GM18519 (cell line): ENCODE measurements around the gene GMPPB.
"Not testable (repeated sequence)": the region's sequence is repeated elsewhere in the genome, so short reads cannot be mapped to it uniquely, and the experiment has no call there.

Source experiments
- ATAC-seq: cut with Tn5 transposase; IDR thresholded peaks from one replicate; pipeline ENCODE4 v1.9.1; 2021; ENCODE audit warnings: mild to moderate bottlenecking, moderate library complexity; ENCODE audit not compliant: unreplicated experiment, low FRiP score

The GMPPB gene

DNA sequence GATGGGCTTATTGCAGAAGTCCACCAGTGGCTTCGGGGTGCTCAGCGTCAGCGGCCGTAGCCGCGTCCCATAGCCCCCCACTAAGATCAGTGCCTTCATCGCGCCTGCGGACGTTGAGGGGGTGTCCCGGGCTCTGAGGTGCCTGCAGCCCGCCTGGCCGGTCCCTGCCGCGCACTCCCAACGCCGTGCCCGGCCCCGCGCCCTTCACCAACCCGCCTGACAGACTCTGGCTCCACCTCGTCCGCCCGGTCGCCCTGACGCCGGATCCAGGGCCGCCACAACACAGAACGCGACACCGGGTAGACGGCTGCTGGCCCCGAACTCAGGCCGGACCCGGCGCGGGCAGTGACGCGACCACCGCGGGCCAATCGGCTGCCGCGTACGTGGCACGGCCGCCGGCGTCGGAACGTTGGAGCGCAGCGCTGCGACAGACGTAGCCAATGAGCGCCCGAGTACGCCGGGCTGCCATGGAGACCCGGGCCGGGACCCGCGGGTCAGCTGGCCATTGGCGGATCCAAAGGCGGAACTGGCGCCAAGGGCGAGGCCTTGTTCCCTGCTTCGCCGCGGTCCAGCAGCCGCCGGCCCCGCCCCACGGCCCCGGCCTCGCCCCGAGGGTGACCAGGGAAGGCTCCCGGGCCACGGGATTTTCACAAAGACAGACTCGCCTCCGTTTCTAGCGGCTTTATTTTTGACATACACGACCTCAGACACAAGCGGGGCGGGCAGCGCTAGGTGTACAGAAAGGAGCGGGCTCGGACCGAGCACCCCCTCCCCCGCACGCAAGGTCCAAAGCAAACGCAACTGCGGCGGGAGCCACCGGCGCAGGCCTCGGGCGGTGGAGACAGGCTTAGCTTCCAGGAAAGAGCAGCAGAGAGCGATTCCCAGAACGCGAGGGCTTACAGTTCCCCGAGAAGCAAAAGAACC, at the start of gene GMPPB:
Gene GMPPB (minus strand): TSS at position 324 of the 924 bp plus-strand sequence. CDS start 225 bp downstream, at position 99.
- peak; percentile 65 for ATAC-seq

DNA sequence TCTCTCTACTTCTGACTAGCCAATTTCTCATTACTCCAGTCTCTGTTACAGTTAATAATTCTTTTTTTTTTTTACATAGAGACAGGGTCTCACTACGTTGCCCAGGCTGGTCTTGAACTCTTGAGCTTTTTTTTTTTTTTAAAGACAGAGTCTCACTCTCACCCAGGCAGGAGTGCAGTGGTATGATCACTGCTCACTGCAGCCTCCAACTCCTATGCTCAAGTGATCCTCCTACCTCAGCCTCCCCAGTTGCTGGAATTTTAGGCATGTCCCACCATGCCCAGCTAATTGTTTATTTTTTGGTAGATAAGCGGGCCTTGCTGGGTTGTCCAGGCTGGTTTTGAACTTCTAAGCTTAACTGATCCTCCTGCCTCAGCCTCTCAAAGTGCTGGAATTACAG, 49.0 kb upstream of the GMPPB start:
- ATAC-seq = no peak

DNA sequence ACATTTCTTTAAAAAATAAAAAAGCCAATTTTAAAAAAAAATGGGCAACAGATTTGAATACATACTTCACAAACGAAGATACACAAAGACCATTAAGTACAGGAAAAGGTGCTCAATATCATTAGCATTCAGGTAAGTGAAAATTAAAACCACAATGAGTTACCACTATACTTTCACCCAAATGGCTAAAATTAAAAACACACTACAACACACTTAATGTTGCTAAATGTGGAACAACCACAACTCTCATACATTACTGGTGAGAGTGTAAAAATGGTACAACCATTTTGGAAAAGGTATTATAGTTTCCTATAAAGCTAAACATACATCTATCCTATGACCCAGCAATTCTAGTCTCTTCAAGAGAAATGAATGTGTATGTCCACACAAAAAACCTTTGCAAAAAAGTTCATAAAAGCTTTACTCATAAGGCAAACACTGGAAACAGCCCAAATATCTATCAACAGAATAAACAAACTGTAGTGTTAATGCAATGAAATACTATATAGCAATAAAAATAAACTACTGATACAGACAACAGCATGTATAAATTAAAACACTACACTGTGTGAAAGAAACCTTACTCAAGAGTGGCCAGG, 47.7 kb upstream of the GMPPB start:
- ATAC-seq = no peak

DNA sequence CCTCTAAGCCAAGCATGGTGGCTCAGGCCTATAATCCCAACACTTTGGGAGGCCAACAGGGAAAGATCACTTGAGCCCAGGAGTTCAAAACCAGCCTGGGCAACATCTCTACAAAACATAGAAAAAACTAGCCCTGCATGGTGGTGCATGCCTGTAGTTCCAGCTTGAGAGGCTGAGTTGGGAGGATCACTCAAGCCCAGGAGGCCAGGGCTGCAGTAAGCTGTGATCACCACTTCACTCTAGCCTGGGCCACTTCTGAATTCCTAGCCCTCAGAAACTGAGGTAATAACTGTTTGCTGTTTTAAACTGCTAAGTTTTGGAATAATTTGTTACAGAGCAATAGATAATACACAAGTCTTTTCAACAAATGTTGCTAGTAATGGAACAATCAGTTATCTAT, 46.2 kb upstream of the GMPPB start:
- ATAC-seq = no peak

DNA sequence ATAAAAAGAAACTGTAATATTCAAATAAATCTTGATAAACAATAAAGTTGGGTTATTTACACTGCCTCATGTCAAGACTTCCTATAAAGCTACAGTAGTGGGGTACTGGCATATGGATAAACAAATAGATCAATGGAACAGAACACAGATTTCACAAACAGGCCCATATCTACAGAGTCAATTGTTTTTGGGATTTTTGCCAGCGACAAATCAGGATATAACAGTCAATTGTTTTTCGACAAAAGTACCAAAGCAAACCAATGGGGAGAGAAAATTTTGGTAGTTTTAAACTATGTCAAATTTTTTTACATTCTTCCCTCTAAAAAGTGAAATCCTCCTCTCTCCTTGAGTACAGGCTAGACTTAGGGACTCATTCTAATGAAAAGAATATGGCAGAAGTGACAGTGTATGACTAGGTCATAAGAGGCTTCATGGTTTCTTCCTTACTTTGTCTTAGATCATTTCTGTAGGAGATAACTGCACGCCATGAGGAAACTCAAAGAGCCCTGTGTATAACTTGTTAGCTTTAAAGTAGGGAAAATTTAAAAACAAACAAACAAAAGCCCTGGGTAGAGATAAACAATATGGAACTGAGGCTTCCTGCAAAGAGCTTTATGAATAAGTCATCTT, 45.6 kb upstream of the GMPPB start:
- ATAC-seq = no peak

DNA sequence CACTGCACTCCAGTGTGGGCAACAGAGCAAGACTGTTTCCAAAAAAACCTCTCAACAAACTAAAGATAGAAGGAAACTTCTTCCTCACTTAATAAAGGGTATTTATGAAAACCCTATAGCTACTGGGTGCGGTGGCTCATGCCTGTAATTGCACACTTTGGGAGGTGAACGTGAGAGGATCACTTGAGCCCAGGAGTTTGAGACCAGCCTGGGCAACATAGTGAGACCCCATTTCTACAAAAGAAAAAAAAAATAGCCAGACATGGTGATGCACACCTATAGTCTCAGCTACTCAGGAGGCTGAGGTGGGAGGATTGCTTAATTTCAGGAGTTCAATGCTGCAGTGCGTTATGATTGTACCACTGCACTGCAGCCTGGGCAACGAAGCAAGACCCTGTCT, 40.2 kb upstream of the GMPPB start:
- no peak for ATAC-seq

DNA sequence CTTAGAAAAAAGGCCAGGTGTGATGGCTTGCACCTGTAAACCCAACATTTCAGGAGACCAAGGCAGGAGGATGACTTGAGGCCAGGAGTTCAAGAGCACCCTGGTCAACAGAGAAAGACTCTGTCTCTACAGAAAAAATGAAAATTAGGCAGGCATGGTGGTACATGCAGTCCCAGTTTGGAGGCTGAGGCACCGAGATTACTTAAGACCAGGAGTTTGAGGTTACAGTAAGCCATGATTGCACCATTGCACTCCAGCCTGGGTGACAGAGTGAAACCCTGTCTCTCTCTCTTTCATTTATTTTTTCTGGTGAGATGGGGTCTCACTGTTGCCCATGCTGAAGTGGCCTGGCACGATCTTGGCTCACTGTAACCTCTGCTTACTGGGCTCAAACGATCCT, 37.9 kb upstream of the GMPPB start:
- ATAC-seq = no peak

DNA sequence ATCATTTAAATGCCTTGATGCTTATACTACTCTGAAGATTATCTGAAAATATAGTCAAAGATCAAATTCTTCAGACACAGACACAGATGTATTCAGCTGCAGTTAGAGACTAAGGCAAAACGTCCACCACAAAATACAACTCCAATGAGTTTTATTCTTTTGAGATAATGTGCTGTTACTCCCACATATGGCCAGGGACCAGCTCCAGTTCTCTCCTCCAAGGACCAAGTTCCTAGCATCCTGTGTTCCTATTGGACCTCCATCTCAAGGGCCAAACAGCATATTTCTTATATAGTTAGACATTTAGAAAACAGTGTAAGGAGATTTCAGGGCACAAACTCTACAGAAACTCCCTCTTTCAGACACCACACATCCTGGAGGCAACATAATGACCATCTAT, 35.5 kb upstream of the GMPPB start:
- no peak for ATAC-seq

DNA sequence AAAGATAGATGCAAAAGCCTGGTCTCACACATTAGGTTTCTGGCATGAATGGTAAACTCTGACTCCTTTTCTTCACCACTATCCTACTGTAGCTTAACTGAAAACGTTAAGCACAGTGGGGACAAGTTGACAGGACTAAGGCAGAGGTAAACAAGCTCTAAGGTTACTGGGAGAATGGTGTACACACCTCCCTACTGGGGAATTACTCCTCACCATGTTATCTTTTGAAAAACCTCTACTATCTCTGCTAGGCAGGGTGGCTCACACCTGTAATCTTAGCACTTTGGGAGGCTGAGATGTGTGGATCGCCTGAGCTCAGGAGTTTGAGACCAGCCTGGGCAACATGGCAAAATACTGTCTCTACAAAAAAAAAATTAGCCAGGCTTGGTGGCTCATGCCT, 33.4 kb upstream of the GMPPB start:
- ATAC-seq = no peak

DNA sequence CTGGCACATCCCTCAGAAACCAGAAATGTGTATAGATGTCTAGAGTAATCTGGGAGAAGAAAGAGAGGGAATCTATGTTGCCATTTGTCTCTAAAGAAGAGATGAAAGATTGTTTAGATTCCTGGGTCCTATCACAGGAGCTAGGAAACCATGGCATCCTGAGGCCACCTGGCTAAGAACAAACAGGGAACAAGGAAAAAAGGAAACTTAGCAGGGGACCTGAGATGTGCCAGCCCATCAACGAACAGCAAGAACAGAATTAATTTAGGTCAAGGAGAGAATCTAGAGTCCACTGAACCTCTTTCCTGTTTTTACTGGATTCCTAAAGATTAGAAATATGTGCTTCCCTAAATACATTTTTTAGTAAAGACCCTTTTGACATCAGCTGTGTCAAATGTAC, 32.3 kb upstream of the GMPPB start:
- ATAC-seq = no peak

DNA sequence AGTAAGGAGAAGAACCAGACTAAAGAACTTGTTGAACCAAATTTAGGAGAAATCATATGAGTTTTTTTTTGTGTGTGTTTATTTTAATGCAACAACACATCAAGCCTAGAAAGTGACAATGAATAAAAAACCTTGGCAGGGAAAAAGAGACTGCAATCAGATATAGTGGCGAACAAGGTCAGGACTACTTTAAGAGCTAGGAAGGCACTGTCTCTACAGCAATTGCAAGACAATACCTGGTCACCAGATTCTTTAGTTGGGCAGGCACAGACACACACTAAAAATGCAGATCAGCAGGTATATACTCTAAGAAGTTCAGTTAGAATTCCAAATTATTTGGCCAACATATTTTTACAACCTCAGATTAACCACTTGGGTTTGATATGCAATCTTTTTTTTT, 30.8 kb upstream of the GMPPB start:
- ATAC-seq = no peak

DNA sequence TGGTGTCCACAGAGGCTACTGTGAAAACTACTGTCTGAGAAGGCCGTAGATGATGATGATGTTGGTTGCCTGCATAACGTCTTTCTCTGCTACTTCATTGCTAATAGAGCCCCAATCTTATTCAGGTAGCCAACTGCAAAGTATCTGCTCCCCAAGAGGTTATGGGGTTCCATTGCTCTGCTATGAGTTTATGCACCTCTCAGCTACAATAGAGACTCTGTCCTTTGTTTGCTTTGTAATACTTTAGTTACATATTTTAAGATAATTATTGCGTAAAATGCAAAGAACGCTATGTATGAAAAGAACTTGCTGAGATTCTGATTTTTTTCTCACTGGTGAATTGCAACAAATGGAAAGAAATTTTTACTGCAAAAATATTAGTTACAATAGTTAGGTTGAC, 27.8 kb upstream of the GMPPB start:
- ATAC-seq = no peak

DNA sequence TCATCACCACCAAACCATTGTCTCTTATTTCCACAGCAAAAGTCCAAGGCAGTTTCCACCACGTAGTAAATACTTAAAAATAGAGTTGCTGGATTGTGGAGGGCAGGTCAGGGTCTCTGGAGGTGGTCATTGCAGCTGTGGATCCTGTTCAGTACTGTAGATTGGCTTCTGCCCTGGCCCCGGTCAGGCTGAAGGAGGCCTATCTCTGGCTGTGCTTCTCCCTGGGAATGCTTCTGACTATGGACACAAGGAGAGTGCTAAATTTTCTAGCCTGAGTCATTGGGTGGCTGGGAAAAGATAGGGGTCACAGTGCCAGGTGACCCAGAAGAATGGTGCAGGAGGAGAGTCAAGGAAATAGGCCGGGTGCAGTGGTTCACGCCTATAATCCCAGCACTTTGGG, 26.3 kb upstream of the GMPPB start:
- no peak for ATAC-seq

DNA sequence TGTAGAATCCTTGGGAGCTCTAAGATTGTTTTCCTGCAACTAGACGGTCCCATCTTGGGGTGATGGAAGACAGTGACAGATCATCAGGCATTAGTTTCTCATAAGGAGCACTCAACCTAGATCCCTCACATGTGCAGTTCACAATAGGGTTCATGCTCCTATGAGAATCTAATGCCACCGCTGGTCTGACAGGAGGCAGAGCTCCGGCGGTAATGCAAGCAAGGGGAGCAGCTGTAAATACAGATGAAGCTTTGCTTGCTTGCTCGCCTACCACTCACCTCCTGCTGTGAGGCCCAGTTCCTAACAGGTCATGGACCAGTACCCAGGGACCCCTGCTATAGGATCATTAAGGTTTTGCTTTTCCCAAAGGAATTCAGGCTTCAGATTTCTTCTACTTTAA, 25.1 kb upstream of the GMPPB start:
- ATAC-seq = not testable (repeated sequence)

DNA sequence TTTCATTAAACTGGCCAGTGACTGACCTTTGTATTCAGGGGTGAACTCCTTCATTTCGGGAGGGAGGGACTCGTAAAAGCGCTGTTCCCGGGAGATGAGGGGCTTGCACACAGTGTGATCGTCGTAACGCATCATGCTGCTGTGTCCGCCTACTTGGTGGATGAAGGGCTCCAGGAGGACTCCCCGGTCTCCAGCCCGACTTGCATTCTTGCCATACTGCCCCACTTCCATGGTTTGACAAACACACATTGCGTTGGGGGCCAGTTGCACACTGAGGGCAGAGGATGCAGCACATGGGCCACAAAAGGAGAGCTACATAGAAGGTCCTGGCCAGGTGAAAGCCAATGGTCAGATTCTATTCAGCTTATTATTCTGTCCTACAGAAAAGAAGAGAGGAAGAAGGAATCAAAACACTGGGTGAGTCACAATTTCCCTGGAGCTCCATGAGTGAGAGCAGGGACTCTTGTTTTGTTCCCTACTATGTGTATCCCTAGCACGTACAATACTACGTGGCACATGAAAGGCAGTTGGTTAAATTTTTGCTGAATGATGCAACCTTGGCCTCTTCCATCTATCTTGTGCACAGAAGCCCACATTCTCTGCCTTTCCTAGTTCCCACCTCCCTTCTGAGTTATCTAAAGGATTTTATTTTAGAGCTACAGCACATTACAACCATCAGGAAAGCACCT, 24.2 kb upstream of the GMPPB start:
- no peak for ATAC-seq

DNA sequence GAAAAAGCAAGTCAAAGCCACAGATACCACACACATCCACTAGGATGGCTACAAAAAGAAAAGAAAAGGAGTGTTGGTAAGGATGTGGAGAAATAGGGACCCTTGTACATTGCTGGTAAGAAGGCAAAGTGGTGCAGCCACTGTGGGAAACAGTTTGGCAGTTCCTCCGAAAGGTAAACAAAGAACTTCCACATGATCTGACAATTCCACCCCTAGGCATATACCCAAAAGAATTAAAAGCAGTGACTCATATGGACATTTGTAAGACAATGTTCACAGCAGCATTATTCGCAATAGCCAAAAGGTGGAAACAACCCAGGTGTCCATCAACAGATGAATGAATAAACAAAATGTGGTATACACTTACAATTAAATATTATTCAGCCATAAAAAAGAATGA, 22.2 kb upstream of the GMPPB start:
- no peak for ATAC-seq

DNA sequence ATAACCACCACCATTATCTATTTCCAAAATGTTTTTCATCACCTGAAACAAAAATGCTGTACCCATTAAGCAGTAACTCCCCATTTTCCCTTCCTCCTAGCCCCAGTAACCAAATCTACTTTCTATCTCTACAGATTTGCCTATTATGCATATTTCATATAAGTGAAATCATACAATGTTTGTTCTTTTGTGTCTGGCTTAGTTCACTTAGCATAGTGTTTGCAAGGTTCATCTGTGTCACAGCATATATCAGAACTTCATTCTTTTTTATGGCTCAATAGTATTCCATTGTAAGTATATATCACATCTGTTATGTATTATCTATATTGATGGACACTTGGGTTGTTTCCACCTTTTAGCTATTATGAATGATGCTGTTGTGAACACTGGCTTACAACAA, 16.7 kb upstream of the GMPPB start:
- no peak for ATAC-seq

DNA sequence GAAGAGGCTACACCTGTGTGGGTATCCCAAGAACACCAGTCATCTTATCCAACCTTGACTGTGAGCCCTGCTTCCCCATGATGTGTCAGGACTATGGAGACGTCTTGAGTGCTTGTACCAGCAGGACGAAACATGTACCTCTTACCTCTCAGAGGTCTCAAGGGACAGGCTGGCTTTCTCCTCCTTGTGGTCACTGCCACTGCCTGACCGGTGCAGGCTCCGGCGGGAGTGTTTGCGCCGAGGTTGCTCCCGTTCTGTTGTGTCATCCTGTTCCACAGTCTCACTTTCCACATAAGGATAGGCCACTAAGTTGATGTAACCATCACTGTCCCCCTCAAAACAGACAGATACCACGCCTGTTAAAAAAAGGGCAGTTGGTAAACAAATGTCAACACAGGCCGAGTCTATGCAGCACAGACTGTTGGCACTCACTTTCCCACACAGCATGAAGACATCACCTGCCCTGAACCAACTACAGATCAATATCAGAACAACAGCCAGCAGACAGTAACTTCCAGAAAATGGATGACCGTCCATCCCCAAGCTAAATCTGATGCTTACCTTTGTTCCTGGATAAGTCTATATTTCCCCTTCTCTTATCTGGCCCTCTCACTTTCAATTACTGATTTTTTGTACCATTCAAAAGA, 14.4 kb upstream of the GMPPB start:
- ATAC-seq = no peak

DNA sequence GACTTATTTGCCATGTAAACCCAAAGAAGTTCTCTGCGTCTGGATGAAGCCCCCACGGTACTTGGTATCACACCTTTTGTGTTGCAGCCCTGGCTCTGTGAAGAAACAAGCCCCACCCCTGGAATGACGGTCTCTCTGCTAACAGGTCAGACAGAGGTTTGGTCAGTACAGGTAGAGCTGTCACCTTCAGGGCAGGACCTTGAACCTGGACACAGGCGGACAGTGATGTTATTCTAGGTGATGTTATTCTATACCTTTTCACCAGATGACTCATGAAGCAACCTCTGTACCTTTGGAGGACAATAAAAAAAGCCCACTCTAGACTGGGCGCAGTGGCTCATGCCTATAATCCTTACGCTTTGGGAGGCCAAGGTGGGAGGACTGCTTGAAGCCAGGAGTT, 11.0 kb upstream of the GMPPB start:
- no peak for ATAC-seq

DNA sequence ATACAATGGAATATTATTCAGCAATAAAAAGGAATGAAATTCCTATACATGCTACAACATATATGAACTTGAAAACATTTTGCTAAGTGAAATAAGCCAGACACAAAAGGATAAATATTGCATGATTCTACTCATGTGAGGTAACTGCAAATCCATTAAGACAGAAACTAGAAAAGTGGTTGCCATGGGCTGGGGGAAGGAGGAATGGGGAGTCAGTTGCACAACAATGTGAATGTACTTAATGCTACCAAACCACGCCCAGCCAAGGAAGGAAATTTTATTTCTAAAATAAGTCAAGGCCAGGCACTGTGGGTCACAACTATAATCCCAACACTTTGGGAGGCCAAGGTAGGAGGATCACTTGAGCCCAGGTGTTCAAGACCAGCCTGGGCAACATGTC, 9.8 kb upstream of the GMPPB start:
- no peak for ATAC-seq

DNA sequence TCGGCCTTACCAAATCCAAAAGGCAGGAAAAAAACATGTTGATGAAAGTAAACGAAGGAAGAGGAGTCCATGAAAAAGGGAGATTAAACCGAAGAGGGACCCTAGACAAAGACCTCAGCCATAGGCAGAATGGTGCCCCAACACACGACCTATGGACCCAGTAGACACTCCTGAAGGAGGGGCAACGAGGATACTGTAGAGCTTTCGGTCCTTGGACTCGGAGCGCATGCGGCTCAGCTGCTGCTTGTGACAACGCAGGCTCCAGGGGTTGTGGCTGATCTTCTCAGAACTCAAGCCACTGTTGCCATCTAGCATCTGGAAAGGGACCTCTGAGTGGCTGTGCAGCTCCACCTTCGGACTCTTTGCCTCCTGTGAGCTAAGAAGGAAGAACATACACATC, 8.8 kb upstream of the GMPPB start:
- ATAC-seq = no peak
